Midbrain (tissue), 1 donor: Measurements from ENCODE around the gene DLGAP1.

Source experiments
- DNase-seq: peaks from one replicate; lab custom pipeline; 2025; lab: John Stamatoyannopoulos, UW

DLGAP1 gene

DNA sequence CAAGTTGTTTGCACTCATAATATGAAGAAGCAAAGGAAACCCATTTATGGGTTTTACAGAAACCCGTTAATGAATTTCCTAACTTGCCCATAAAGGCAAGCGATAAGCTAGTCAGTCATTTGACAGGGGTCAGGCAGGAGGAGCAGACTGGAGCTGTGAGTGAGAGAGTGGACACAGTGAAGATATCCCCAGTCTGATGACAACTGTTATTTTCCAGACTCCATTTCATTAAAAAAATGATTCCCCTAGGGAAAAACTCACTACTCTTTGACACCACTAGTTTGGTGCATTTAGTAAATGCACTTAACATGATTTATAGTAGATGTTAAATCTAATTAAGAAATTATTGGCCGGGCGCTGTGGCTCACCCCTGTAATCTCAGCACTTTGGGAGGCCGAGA, 924.3 kb downstream of the DLGAP1 start:
- no peak for DNase-seq

DNA sequence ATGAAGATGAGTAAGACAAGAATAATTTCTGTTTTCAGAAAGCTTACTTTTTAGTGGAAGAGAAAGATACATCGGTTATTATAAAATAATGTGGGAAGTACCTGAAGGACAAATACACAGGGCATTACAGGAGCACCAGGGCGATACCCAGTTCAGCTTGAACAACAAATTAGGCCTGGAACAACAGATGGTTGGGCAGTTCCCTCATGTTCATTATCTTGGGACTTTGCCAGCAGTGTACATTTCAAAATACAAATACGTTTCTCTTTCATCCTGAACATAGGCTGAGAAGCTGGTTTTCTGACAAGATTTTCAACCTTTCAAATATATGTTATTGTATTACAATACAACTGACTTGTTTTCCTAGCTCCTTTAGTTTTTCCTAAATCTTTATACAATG, 925.5 kb downstream of the DLGAP1 start:
- no peak for DNase-seq

DNA sequence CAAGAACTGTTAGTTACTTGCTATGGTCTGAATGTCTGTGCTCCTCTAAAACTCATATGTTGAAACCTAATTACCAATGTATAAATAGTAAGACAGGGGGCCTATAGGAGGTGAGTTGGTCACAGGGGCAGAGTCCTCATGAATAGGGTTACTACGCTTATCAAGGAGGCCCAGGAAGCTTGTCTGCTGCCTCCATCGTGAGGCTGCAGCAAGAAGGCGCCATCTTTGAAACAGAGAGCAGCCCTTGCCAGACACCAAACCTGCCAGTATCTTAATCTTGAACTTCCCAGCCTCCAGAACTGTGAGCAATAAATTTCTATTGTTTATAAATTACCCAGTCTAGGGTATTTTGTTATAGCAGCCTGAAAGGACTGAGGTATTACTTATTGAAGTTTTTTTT, 926.0 kb downstream of the DLGAP1 start:
- DNase-seq, result no peak

DNA sequence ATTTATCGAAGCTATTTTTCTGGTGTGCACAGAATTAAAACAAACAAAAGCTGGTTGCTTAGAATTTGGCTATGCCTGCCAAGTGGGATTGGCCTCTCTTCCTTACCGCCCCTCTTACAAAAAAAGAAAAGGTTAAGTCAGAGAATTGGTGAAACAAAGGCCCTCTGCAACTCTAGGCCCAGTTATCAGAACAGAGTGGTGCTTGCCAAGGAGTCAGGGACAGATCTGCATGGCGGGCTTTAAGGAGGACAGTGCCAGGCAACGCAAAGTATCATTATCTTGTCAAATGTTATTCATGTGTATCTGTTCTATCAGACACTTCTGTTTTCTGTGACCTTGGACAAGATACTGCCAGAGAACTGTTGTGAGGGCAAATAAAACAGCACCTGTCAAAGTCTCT, 926.9 kb downstream of the DLGAP1 start:
- no peak for DNase-seq

DNA sequence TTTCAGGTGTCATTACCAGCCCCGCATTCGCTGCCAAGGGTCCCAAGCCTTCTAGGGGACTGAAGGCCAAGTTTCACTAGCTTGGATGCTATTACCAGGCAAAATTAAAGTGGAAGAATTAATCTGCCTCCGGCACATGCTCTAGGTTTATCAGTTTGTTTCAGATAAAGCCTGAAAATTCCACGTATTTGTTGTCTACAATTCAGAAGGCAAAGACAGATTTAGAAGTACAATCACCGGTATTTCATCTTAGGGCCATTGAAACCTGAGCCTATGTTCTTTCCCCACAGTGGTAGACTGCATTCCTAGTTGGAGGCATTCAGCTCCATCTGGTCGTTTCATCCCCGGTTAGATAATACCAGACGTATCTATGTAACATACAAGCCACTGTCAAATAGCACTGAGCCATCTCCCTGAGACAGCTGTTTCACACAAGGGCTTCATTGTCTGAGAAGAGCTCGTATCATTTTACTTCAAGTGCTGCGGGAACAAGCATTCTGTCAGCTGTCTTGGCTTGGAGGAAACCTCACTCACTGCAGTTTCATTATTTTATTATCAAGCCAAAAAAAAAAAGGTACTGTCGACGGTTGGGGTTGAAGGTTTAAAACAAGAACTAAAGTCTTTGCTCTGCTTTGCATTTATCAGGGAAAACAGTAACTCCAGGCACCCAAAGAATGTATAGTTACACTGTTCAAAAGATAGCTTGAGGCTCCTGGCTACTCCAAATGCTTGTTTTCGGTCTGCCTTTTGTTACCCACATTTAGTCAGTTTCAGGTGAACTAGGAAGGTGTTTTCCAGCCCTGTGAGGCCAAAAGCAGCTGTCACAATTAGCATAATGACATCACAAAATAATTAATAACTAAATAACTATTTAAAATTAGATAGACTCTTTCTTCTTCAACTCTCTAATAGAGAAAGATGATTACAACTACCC, 928.4 kb downstream of the DLGAP1 start:
- DNase-seq, result peak; percentile 34

DNA sequence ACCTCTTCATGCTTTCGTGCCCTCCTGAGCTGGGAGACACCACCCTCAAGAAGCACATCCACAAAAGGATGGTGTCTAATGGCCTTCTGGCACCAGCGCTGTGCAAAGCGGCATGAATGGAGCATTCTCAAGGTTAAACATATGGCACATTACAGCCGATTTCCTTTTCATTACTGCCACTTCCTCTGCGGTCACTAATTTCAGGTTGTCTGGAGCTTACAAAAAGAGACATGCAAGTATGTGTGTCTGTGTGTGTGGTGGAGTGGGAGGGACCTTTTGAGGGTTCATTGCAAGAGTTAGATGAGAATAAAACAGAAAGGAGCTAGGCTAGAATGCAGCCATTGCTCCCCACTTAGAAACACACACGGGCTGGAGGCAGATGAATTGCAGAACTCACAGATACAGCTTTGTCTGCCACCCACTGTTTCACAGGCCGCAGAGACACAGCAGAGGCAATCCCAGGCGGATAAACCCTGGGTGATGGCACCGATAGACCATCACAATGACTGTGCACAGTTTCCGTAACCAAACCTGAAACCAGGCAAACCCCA, 929.2 kb downstream of the DLGAP1 start:
- peak; percentile 47 for DNase-seq

DNA sequence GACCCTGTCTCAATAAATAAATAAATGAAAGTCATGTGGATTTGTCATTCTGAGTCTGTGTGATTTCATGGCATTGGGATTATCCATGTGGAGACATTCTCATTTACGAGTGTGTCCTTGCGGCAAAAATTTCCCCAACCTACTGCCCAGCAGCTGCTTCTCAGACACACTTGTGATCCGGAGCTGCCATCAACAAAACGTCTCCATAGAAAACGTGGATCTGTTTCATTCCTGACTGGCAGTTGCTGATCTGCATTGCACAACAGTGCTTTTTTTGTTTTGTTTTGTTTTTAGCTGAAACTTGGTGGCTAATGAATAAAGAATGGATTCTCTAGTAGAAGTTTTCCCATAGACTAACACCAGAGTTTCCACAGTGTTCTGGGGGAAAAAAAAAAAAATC, 930.4 kb downstream of the DLGAP1 start:
- DNase-seq, result peak; percentile 50

DNA sequence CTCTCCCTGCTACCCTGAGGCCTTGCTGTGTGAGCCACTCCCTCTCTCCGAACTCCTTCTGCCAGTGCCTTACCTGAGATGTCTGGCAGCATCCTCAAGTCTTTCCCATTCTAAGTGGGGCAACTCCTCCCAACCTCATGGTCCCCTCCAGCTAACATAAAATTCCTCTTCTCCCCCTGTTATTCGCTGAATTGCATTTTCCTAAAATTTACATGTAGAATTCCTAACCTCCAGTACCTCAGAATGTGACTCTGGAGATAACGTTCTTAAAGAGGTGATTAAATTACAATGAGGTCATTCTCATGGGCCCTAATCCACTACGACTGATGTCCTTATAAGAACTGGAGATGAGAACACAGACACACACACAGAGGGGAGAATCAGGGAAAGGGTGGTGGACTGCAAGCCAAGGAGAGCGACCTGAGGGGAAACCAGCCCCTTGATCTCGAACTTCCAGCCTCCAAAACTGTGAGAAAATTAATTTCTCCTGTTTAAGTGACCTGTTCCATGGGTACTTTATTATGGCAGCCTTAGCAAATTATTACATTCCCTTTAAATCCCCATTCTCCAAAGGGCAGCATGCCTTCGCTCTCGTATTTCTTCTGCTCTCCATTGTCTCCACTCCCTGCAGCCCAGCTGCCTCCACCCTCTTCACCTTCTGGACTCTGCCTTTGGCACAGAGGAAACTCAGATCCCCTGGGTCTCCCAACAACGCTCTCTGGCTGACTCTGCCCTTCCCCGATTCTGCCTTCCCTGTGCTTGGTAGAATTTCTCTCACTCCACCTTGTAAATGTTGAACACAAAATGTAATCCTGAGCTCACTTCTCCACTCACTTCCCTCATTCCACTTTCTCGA, 934.6 kb downstream of the DLGAP1 start:
- no peak for DNase-seq

DNA sequence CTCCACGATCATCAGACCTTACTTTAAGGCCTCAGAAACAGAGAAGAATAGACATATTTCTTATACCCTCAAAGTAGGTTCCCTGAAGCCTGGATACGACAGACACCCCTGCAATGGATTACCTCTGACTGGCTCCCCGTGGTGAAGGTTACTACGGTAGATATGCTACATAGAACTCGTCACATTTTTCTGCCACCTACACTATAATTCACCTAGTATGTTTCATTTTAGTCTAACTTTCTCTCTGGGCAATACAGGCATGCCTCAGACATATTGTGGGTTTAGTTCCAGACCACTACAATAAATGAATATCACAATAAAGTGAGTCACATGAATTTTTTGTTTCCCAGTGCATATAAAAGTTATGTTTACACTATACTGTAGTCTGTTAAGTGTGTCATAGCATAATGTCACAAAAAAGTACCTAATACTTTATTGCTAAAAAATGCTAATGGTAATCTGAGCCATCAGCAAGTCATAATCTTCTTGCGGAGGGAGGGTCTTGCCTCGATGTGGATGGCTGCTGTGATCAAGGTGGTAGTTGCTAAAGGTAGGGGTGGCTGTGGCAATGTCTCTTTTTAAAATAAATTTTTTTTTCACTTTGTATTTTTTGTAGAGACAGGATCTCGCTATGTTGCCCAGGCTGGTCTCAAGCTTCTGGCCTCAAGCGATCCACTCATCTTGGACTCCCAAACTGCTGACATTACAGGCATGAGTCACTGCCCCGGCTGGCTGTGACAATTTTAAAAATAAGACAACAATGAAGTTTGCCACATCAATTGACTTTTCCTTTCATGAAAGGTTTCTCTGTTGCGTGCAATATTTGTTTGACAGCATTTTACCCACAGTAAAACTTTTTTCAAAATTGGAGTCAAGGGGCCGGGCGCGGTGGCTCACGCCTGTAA, 940.5 kb downstream of the DLGAP1 start:
- no peak for DNase-seq

DNA sequence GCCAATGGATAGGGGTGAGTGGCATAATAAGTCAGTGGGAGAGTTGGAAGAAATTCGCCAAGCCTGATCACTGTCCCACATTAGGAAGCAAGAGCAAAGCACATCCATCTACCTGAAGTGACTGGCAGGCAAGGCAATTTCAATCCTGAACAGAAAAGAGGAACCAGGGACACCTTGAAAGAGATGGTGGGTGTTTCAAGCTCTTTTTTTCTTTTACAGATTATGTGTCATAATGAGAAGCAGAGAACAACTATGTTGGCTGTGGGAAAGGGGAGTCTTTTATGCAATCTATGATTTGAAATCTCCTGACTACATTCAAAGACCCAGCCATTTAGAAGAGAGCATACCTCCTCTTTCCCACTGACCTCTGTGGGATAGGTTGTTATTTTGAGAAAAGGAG, 941.6 kb downstream of the DLGAP1 start:
- no peak for DNase-seq

DNA sequence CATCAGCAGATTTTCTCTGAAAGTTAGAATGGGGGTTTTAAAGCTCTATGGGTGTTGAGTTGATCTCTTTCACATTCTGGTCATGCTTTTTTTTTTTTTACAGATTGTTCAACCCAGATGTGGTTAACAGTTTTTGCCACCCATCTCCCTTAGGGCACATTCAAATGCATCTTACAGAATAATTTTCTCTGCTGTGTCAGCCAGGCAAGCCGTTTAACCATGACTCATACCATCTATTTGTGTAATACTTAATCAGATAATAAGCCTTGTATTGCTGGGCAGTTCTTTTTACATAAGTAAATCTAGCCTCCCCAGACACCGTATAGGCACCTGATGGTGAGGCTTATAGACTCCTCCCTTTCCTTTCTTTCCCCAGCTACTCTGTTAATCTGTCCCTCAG, 943.1 kb downstream of the DLGAP1 start:
- no peak for DNase-seq

DNA sequence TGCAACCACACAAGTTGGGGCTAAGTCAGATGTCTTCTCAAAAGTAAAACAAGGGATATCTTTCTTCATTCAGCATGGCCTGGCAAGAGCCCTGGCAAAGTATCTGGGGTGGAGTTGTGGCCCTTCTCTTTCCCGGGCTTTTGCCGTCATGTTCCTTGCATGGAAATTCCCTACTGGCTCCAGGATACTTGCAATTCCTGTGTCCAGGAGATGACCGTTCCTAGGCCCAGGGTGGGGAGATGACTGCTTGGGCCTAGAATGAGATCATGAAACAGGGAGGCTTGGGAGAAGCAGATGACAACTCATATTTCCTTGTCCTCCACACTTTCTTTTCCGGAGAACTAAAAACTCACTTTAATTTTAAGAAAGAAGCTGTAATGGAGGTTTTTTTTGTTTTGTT, 944.2 kb downstream of the DLGAP1 start:
- DNase-seq, result no peak

DNA sequence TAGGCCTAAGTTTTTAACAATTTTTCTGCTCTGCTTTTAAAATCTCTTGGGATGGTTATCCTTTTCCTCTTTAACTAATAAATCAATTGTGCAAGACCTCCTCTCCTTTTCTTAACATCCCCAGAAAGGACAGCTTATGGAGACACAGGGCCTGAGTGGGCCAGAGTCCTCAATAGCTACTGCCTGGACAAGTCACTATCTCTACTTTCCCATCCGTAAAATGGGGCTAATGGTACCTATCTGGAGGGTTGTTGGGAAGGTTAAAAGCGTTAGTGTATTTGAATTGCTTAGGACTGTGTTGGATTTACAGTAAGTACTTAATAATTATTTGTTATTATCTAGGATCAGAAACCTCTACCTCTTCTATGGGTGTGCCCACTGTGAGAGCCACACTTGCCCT, 945.1 kb downstream of the DLGAP1 start:
- DNase-seq, result no peak

DNA sequence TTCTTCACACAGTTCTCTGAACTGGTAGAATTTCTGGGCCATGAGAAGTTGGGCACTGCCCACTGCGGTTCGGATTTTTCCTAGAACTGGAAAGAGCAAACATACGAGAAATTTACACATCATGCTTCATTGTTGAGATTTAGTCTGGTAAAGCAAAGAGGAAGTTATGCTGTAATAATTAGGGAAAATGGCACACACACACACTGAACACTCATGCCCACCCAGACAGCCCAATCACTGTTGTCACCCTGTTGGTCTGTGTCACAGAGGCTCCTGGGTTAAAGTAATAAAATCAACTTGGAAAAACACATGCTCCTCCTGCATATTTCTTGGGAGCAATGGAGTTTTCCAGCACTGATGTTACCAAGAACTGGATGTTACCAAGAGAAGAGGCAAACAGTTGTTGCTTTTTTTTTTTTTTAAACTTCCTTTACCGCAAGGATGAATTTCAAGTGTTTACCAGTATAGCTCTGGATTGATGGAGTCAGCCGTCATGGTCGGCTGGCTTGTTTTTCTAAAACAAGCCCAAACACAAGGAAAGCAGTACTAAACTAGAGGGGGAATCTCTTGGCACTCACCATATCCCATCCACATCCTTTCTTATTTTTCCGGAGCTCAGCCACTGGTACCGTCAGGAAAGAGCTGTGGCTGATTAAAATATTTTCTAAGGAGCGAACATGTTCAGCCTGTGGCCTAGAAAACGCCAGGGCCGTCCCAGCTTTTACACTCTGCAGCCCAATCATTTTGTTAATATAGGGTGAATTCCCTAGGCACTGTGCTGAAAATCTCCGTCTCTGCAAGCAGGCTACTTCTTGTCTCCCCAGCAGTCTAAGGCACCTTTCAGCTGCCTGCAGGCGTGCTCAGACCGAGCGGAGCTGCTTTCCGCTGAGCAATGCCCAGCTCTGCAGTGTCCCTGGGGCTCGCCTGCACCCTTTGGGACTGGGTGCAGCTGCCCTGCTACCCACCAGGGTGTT, 946.2 kb downstream of the DLGAP1 start:
- no peak for DNase-seq

DNA sequence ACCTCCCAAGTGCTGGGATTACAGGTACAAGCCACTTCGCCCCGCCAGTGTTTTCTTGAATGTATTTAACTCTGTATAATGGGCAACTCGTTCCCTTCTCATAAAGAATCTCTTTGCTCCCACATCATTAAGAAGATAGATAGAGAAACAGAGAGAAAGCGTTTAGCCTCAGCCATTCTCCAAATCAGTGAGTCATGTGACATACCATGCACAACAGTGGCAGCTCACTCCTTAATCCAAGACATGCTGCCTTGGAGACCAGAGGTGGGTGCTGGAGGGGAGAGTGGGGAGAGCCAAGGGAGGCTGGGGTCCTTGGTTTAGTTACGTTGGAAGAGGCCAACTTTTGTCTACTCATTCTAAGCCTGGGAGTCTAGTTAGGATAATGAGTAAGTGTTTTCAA, 950.5 kb downstream of the DLGAP1 start:
- no peak for DNase-seq

DNA sequence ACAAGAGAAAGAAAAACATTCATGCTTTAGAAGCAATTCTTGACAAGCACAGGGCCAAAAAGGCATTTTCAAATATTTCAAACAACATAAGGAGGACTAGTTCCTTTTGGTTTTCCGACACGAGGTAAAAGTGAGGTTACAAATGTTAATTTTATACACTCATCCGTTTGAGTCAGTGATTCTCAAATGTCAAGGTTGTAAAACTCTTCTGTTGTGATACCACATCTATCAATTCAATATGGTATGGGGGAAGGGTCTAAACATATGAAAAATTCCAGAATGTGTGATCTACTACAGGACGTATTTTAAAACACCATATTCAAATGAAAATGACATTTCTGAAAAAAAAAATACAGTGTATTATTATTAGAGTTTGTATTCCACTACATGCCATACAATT, 952.5 kb downstream of the DLGAP1 start:
- DNase-seq, result no peak

DNA sequence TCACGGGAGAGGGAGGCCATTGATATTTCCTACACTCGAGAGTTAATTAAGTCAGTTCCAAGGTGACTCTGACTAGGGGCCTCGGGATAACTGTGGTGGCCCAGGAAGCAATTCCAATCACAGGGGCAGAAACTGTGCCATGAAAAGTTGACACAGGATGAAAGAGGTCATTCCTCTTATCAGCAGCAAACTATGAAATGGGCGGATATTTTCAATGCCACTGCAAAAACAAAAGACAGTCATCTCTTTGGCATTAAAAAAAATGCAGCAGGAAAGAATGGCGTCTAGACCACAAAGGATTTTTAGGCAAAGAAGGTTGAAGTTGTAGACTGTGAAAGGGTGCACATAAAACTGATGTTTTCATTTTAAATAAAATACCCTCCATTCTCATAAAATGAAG, 955.1 kb downstream of the DLGAP1 start:
- DNase-seq, result no peak

DNA sequence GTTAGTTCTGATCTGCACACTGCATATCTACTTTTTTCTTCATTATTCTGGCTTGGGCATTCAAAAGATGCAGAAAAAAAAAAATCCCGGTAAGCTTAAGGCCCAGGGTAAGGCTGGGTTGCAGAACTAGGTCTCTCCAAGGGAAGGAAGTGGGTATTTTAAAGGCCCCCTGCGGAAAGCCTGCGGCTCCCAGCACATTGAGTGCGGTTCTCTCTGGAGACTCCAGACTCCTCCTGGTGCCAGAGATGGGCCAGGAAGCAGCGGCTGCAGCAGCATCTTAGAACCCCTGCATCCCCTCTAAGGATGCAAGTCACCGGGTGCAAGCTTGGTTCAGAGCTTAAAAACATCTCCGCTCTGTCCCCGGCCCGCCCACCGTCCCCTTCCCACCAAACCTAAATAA, 955.6 kb downstream of the DLGAP1 start:
- DNase-seq, result no peak

DNA sequence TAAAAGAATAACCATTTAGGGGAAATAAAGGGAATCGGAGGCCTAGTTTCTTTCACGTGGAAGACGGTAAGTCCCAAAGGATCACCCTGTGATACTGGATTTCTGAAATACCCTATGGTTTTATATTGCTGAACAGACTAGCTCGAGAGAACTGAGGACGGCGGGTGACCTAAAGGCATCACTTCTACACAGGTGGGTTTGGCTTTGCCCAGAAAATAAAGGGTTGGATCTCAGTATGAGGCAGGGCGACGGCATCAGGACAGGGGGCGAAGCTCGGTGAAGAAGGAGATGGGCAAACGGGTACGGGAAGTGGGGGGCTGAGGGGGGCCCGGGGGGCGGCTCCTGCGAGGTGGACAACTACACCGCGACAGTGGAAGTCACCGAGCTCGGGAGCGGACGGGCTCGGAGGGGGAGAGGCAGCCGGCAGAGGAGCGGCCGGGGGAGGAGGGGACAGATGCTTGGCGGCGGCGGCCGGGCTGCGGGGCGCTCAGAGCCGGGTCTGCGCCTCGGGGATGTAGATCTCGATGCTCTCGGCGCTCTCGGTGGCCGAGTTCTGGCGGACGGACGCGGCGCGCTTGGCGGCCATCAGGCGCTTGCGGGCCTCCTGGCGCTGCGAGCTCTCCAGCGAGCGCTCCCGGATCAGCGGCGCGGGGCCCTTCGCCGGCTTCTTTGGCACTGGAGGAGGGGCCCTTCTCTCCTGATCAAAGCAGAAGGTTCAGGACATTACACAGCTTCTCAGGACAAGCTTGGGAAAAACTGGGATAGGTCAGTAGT, 956.2 kb downstream of the DLGAP1 start:
- DNase-seq, result peak; percentile 39
